ENCODE measurements around the gene FBXL14. TPM values are rescaled to one million over a fixed set of nuclear protein-coding genes. Genes with fewer than 3 reads are reported as not detected.
A peak's percentile ranks its signal among the peaks of the same experiment; 100 is the strongest.

The FBXL14 gene
- total and polyA plus RNA-seq, 9 of the 15 experiments (the other 6 are each of a cell fraction or from before 2014, with no cell fraction given): 0.13 to 9.8 (median 3.3) TPM

GRCh38 chr12:1581973-1582708 is 12.2 kb downstream of the FBXL14 start:
- Histone ChIP-seq H3K4me3 (no peak overlapping the region), H3K27me3 (ENCODE audit: control insufficient read depth in 2 of 2, insufficient read depth in 2 of 2, low read length in 2 of 2) (no peaks in the 10 kb centered on the region), H3K4me2 (ENCODE audit: insufficient read depth, low read length) (no peak overlapping the region), H3K9ac (ENCODE audit: insufficient read depth in 1 of 2, low read depth in 2 of 2, low read length in 2 of 2) (no peak overlapping the region), H3K9me3 (replicated peaks; ENCODE audit: control insufficient read depth, insufficient read depth, low read depth, low read length) (no peaks in the 10 kb centered on the region), H3K36me3 (ENCODE audit: control insufficient read depth, insufficient read depth, low read length) (no peaks in the 10 kb centered on the region), H3K4me1 (replicated peaks in 1 of 2; ENCODE audit: control insufficient read depth in 2 of 2, insufficient read depth in 2 of 2, low read length in 2 of 2) (peaks cover 5 to 7% of the 10 kb centered on the region in 2 experiments; a peak in 3 of 5 replicates), H3K27ac (ENCODE audit: extremely low read depth, low read depth, low read length) (no peak overlapping the region), H3K79me2 (ENCODE audit: control insufficient read depth, insufficient read depth, low read length) (peaks cover 5% of the 10 kb centered on the region; the same call in 1 of the 3 replicates), H4K20me1 (replicated peaks; ENCODE audit: control insufficient read depth, insufficient read depth, low read length) (no peaks in the 10 kb centered on the region), H2AFZ (ENCODE audit: low read depth, low read length) (no peak overlapping the region), H3K9me1 (ENCODE audit: control insufficient read depth, insufficient read depth, low read length) (no peaks in the 10 kb centered on the region)
- ATAC-seq (no peak), DNase-seq (ENCODE audit: extremely low read depth in 1 of 4, low spot score in 3 of 4) (no peak), FAIRE-seq (no peak)
- CTCF ChIA-PET (ENCODE audit: low intra/inter-chr PET ratio): interaction anchor here (0.6 to 2.9 kb wide), 3 partner anchors 183 to 465 kb away, joined by 3 to 25 read pairs (median 5); no protein-coding TSS in a partner anchor
- 56% methylated on average over 9 of the region's 11 CpGs for WGBS (ENCODE audit: insufficient coverage, low coverage, missing lambda C conversion rate)
- in situ Hi-C loops (cut with MboI): loop anchor here (25.0 kb wide), 2 partner anchors 295 to 1020 kb away; no protein-coding TSS in a partner anchor
- POLR2A ChIA-PET: interaction anchor here (0.9 kb wide), 1 partner anchor 8 kb away, joined by 5 read pairs; no protein-coding TSS in a partner anchor
- TF ChIP-seq ERF (CRISPR knock-in tag; IDR thresholded peaks at IDR 0.05) (no peak), ZNF512 (tag; IDR thresholded peaks at IDR 0.05) (peak; percentile 66)
- intact Hi-C loops (cut with micrococcal nuclease): loop anchor here (2.0 kb wide), 1 partner anchor 303 kb away; no protein-coding TSS in a partner anchor
- no TSS peak for BruUV-seq (replicated peaks)
